ENCODE results near the gene GPR35.
"Not testable (repeated sequence)": the region's sequence is repeated elsewhere in the genome, so short reads cannot be mapped to it uniquely, and the experiment has no call there.

GPR35 gene

DNA sequence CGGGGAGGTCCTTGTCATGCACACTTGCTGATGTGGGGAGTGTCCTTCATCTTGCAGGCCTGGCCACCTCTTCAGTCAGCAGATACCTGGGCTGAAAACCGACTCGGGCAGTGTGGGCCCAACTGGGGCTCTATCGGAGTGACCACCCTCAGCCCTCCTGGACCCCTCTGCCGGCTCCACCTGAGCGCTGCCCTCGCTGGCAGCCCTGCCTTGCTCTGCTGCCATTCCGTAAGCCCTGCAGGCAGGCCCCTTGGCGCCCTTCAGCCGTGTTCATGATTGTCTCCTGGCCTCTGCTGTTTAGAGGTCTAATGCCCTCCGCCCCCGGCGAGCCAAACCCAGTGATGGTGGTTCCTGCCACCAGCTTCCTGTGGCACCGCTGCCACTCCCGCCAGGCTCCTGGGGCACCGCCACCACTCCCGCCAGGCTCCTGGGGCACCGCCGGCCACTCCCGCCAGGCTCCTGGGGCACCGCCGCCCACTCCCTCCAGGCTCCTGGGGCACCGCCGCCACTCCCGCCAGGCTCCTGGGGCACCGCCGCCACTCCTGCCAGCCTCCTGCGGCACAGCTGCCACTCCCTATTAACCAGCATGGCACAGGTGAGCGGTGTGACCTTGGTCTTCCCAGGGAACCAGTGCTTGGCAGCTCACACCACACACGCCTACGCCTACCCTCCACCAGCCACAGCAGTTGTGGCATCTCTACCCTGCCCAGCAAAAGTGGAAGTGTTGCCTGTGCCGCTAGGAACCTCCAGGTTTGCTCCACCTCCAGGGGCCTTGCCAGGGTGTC lies 22.8 kb upstream of the GPR35 start:
- H3K4me3 ChIP-seq (ENCODE audit: low read length) = no peak overlapping the region
- no peak for TF ChIP-seq ZNF274 (IDR thresholded peaks at IDR 0.05; ENCODE audit: low read depth, low read length)

- no peak for TF ChIP-seq ZNF274 (IDR thresholded peaks at IDR 0.05; ENCODE audit: low read depth, low read length)
- no peak overlapping the region for H3K4me3 ChIP-seq (ENCODE audit: low read length)
These were observed 22.0 kb upstream of the GPR35 start for GRCh38 chr2:240603081-240603835.

GRCh38 chr2:240603846-240604245 lies 21.4 kb upstream of the GPR35 start:
- TF ChIP-seq ZNF274 (IDR thresholded peaks at IDR 0.05; ENCODE audit: low read depth, low read length) = no peak
- no peak overlapping the region for H3K4me3 ChIP-seq (ENCODE audit: low read length)

GRCh38 chr2:240604291-240604938 lies 20.9 kb upstream of the GPR35 start:
- H3K4me3 ChIP-seq (ENCODE audit: low read length) = no peak overlapping the region
- TF ChIP-seq ZNF274 (IDR thresholded peaks at IDR 0.05; ENCODE audit: low read depth, low read length) = no peak

- TF ChIP-seq ZNF274 (IDR thresholded peaks at IDR 0.05; ENCODE audit: low read depth, low read length) = no peak
These were observed 20.2 kb upstream of the GPR35 start for GRCh38 chr2:240604939-240605716.

DNA sequence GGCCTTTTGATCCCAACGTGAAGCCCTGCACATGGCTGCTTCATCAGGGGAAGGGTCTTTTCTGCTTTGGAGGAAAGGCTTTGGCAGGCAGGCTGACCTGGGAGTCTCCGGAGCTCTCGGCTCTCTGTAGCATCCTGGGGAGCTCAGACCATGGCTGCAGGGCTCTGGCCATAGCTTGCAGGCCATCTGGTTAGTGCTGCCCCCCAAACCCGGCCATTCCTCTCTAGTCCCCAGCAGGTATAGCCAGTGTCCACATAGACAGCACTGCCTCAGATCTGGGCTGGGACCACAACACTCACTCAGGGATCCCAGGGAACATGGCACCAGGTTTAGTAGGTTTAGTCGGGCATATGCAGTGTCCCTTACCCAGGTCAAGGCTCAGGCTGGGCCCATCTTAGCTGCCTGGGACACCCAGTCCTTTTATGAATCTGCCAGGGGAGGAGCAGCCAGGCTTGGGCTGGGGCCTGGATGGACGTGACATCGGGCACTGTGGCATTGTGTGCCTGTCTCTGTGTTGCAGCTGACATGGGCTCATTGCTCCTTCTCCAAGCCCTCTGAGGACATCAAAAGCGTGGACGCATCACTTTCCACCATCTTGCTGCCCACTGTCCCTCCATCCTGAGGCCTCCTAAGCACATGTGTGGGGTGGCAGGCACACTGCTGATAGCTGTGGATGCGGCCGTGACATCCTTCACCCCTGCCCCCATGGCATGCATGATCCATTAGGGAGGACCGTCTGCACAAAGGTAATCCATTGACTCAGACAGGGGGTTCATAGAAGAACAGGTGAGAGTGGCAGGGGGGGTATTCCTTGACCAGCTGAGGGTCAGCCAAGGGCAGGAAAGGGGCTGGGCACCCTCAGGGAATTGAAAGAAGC lies 19.2 kb upstream of the GPR35 start:
- H3K4me3 ChIP-seq (ENCODE audit: low read length) = no peak overlapping the region
- no peak for TF ChIP-seq ZNF274 (IDR thresholded peaks at IDR 0.05; ENCODE audit: low read depth, low read length)

More at GRCh38 chr2:240604939-240605716, 20.2 kb upstream of the GPR35 start:
- no peak overlapping the region for H3K4me3 ChIP-seq (ENCODE audit: low read length)

- H3K4me3 ChIP-seq (ENCODE audit: low read length) = no peak overlapping the region
- no peak for TF ChIP-seq ZNF274 (IDR thresholded peaks at IDR 0.05; ENCODE audit: low read depth, low read length)
These were observed 13.6 kb upstream of the GPR35 start for GRCh38 chr2:240611601-240612210.

DNA sequence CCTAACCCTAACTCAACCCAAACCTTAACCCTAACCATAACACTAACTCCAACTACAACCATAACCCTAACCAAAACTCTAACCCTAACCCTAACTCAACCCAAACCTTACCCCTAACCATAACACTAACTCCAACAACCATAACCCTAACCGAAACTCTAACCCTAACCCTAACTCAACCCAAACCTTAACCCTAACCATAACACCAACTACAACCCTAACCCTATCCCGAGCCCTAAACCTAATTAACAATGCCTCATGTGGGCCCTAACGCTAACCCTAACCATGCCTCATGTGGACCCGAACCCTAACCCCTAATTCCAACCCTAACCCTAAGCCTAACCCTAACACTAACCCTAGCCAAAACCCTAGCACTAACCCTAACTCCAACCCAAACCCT lies 11.5 kb upstream of the GPR35 start:
- no peak for TF ChIP-seq ZNF274 (IDR thresholded peaks at IDR 0.05; ENCODE audit: low read depth, low read length)

DNA sequence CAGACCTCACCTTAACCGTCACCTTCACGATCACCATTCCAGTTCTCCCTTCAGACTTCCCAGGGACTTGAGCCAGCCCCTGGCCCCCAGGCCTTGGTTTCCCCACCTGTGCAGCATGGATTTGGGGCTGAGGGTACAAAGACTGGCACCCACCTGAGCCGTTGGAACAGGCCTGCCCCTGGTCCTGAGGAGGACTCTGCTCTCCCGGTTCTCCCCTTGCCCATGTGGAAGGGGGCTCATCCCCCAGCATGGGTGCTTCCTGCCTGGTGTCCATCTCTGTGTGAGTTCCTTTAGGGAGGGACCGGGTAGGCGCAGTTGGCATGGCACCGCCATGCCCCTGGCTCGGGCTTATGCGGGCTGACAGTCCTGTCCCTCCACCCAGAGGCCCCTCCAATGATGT lies 10.9 kb upstream of the GPR35 start:
- no peak overlapping the region for H3K4me3 ChIP-seq (ENCODE audit: low read length)
- no peak for TF ChIP-seq ZNF274 (IDR thresholded peaks at IDR 0.05; ENCODE audit: low read depth, low read length)

More for the DNA sequence above, 11.5 kb upstream of the GPR35 start:
- H3K4me3 ChIP-seq (ENCODE audit: low read length) = no peak overlapping the region

GRCh38 chr2:240615396-240615795 lies 9.9 kb upstream of the GPR35 start:
- no peak for TF ChIP-seq ZNF274 (IDR thresholded peaks at IDR 0.05; ENCODE audit: low read depth, low read length)

DNA sequence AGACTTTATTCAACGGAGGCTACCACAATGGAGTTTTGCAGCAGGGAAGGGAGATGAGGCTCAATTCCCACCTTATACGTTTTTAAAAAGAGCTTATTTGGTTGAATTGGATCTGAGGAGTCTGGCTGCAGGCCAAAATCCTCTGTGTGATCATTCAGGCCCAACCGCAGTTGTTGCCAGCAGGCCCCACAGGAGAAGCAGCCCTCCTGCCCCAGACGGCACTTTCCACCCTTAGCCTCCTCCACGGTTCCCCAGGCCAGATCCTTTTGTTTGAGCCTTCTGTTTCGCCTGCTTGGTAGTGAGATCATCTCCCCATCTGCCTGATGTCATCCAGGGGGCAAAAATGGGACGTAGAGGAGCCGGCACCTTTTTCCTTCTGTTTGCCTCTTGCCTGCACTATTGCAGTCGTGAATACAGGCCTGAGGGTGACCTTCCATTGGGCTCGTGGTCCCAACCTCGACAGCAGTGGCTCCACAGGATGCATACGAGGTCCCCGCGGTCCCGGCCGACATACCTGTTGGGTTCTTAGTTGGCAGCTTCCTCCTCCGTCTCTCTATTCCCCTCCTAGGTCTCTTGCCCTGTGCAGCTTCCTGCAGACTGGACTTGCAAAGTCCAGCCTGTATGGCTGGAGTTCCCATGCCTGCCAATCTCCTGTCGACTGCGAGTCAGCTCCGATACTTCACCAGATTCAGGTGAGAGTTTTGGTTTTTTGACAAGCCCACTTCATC lies 9.3 kb upstream of the GPR35 start:
- no peak overlapping the region for H3K4me3 ChIP-seq (ENCODE audit: low read length)
- TF ChIP-seq ZNF274 (IDR thresholded peaks at IDR 0.05; ENCODE audit: low read depth, low read length) = no peak

More at GRCh38 chr2:240615396-240615795, 9.9 kb upstream of the GPR35 start:
- no peak overlapping the region for H3K4me3 ChIP-seq (ENCODE audit: low read length)

GRCh38 chr2:240616860-240617666 lies 8.2 kb upstream of the GPR35 start:
- not testable (repeated sequence) for H3K4me3 ChIP-seq (ENCODE audit: low read length)
